K562 (cell line): ENCODE data around the gene UBE2D3. TPM values are rescaled to one million over a fixed set of nuclear protein-coding genes. Genes with fewer than 3 reads are reported as not detected.

Source experiments
- ATAC-seq: fragments of 200-7000 bp; cut with Tn5 transposase; 3 replicates; pipeline ENCODE4 v1.9.1; 2020; ENCODE audit warnings: moderate library complexity
- BruUV-seq: library from RNA; stranded (reverse); fragments of 400-500 nt; replicated peaks from 2 replicates; lab custom pipeline; 2021; lab: Mats Ljungman, UMichigan
- CTCF ChIA-PET: fragments of 300-600 bp; formaldehyde crosslinking; extraction: SDS; loops from one replicate; lab custom pipeline; 2021; ENCODE audit warnings: low intra/inter-chr PET ratio; lab: Yijun Ruan, JAX
- POLR2A ChIA-PET: fragments of 300-600, 350-650 bp; sonication (Branson Sonifier 250); formaldehyde crosslinking; extraction: SDS; loops from one replicate; lab custom pipeline; 2021; ENCODE audit warnings: antibody characterized with exemption, inconsistent platforms; lab: Yijun Ruan, JAX
- DNase-seq, 4 experiments: peaks; one replicate each; pipeline versions ENCODE4 v3.0.0 to v3.0.0-alpha.2; 2011 to 2018; ENCODE audit warnings: low spot score in 3 of 4, mixed read lengths in 3 of 4; ENCODE audit errors: extremely low read depth in 1 of 4
- FAIRE-seq: peaks from 2 replicates; lab custom pipeline; 2011; peaks lifted over from hg19 to GRCh38; lab: Jason Lieb, UNC
- H2AFZ ChIP-seq: 2 replicates; pipeline ENCODE4 v1.6.0; 2011; ENCODE audit warnings: low read depth, low read length, control low read depth, inconsistent platforms
- H3K27ac ChIP-seq: fragments of 200-600 bp; 3 replicates; pipeline ENCODE4 v1.8.0; 2011; ENCODE audit warnings: low read depth, mild to moderate bottlenecking, control low read depth, inconsistent platforms, low read length, moderate library complexity, mixed read lengths; ENCODE audit errors: extremely low read depth
- H3K27me3 ChIP-seq, 2 experiments: fragments of 300-600 bp in 1 of 2; 2 replicates in 1 of 2; 3 replicates in 1 of 2; pipeline versions ENCODE4 v1.6.0 to v1.8.0; 2011; ENCODE audit warnings: inconsistent platforms in 2 of 2, low read length in 2 of 2, mild to moderate bottlenecking in 1 of 2, mixed read lengths in 1 of 2, moderate library complexity in 1 of 2; ENCODE audit not compliant: control insufficient read depth in 2 of 2, insufficient read depth in 2 of 2
- H3K36me3 ChIP-seq: fragments of 300-600 bp; 3 replicates; pipeline ENCODE4 v1.8.0; 2011; ENCODE audit warnings: mild to moderate bottlenecking, low read length, inconsistent platforms; ENCODE audit not compliant: control insufficient read depth, insufficient read depth
- H3K4me1 ChIP-seq, 2 experiments: fragments of 200-600 bp in 1 of 2; replicated peaks in 1 of 2; 2 replicates in 1 of 2; 3 replicates in 1 of 2; pipeline versions ENCODE4 v1.5.1 to v1.8.0; 2011; ENCODE audit warnings: inconsistent platforms in 2 of 2, low read length in 2 of 2, mild to moderate bottlenecking in 1 of 2, mixed read lengths in 1 of 2, moderate library complexity in 1 of 2; ENCODE audit not compliant: control insufficient read depth in 2 of 2, insufficient read depth in 2 of 2
- H3K4me2 ChIP-seq: 2 replicates; pipeline ENCODE4 v1.6.1; 2011; ENCODE audit warnings: low read length, control low read depth, inconsistent platforms, mixed read lengths; ENCODE audit not compliant: insufficient read depth
- H3K4me3 ChIP-seq: fragments of 200-600 bp; sonication (generic), shearing (Covaris generic); 2 replicates; pipeline ENCODE4 v1.5.1; 2016; ENCODE audit warnings: control low read depth, inconsistent platforms
- H3K79me2 ChIP-seq: fragments of 200-600 bp; 3 replicates; pipeline ENCODE4 v1.8.0; 2011; ENCODE audit warnings: low read length, inconsistent platforms; ENCODE audit not compliant: control insufficient read depth, insufficient read depth
- H3K9ac ChIP-seq, 2 experiments: 2 replicates each; pipeline versions ENCODE4 v1.6.0 to v1.6.1; 2011; ENCODE audit warnings: low read depth in 2 of 2, low read length in 2 of 2, control low read depth in 1 of 2, inconsistent platforms in 1 of 2, mild to moderate bottlenecking in 1 of 2, mixed read lengths in 1 of 2; ENCODE audit not compliant: insufficient read depth in 1 of 2
- H3K9me1 ChIP-seq: one replicate; pipeline ENCODE4 v1.6.0; 2011; ENCODE audit warnings: inconsistent platforms, mild to moderate bottlenecking, low read length, moderate library complexity; ENCODE audit not compliant: control insufficient read depth, insufficient read depth
- H3K9me3 ChIP-seq: replicated peaks from 2 replicates; pipeline ENCODE4 v1.5.1; 2011; ENCODE audit warnings: low read depth, low read length, inconsistent platforms; ENCODE audit not compliant: control insufficient read depth, insufficient read depth
- H4K20me1 ChIP-seq: replicated peaks from 2 replicates; pipeline ENCODE4 v1.6.1; 2011; ENCODE audit warnings: low read length, inconsistent platforms, mixed read lengths; ENCODE audit not compliant: control insufficient read depth, insufficient read depth
- AFF1 ChIP-seq, 2 experiments: fragments of 450-650 bp; IDR thresholded peaks; 2 replicates each; pipeline ENCODE4 v1.6.1; 2018; ENCODE audit warnings: mild to moderate bottlenecking in 2 of 2, low read depth in 1 of 2; ENCODE audit not compliant: partially characterized antibody in 2 of 2
- HOMEZ ChIP-seq: fragments of 250-450 bp; sonication (Bioruptor Pico); IDR thresholded peaks from 2 replicates; pipeline ENCODE4 v1.4.0; 2020; ENCODE audit warnings: mild to moderate bottlenecking, moderate library complexity
- KLF1 ChIP-seq: fragments of 450-650 bp; IDR thresholded peaks from 2 replicates; pipeline ENCODE4 v1.6.1; 2016; ENCODE audit warnings: missing genetic modification characterization, missing compliant biosample characterization
- TAF7 ChIP-seq: fragments of 450-650 bp; IDR thresholded peaks from 2 replicates; pipeline ENCODE4 v1.6.1; 2016; ENCODE audit warnings: missing genetic modification characterization, missing compliant biosample characterization
- ZNF395 ChIP-seq: fragments of 200-800 bp; sonication (Bioruptor generic); IDR thresholded peaks from 2 replicates; pipeline ENCODE4 v1.6.1; 2017; ENCODE audit warnings: missing genetic modification characterization, missing compliant biosample characterization
- ZNF609 ChIP-seq: sonication (generic); formaldehyde crosslinking; IDR thresholded peaks from 2 replicates; pipeline ENCODE4 v1.8.1; 2023; ENCODE audit warnings: missing genetic modification reagents, mild to moderate bottlenecking, borderline replicate concordance
- ZNF695 ChIP-seq: fragments of 450-650 bp; formaldehyde crosslinking; IDR thresholded peaks from 2 replicates; pipeline ENCODE4 v1.4.0; 2020; ENCODE audit warnings: mild to moderate bottlenecking, moderate library complexity
- WGBS: fragments of 100-300 bp; shearing (Covaris generic); methylation state at CpG from one replicate; pipeline ENCODE4 v1.1.6; 2016; ENCODE audit warnings: low coverage, mixed read lengths; ENCODE audit not compliant: insufficient coverage; ENCODE audit errors: missing lambda C conversion rate; 5-methylcytosine and 5-hydroxymethylcytosine counted together
- in situ Hi-C: fragments of 300-500 bp; cut with MboI; formaldehyde crosslinking; loops from 4 replicates; pipeline ENCODE4 v1.15.0; 2018; ENCODE audit warnings: inconsistent platforms, mixed read lengths
- intact Hi-C: fragments of 100-400 bp; cut with micrococcal nuclease; formaldehyde crosslinking; loops from 2 replicates; pipeline ENCODE4 v1.14.2; 2022
- polyA plus RNA-seq, 8 experiments: library from polyadenylated mRNA; depleted of rRNA in 4 of 8; stranded (reverse) in 5 of 8; unstranded in 3 of 8; fragments of >200 nt; fragmentation: Nextera tagmentation in 2 of 8; fragmentation: Illumina TruSeq in 1 of 8; extraction: Ambion mirVana in 2 of 8; extraction: Trizol in 1 of 8; gene quantifications; 2 replicates each; pipeline versions ENCODE4 v1.2.1 to v1.2.3, GENCODE V29; 2011 to 2014; ENCODE audit warnings: inconsistent platforms in 1 of 8, missing spikeins in 1 of 8
- total RNA-seq, 7 experiments: library from RNA; depleted of rRNA in 6 of 7; stranded (reverse); fragments of >200 nt in 6 of 7; fragmentation: Illumina TruSeq in 2 of 7; extraction: Trizol in 2 of 7; gene quantifications; 2 replicates each; pipeline versions ENCODE4 v1.2.1 to v1.2.3, GENCODE V29; 2011 to 2021; ENCODE audit warnings: low replicate concordance in 1 of 7

The UBE2D3 gene
- total and polyA plus RNA-seq, 9 of the 15 experiments (the other 6 are each of a cell fraction or from before 2014, with no cell fraction given), result 191 to 618 (median 292) TPM

GRCh38 chr4:102775805-102776204 is 51.5 kb downstream of the UBE2D3 start:
- WGBS, result 20% methylated on average over 1 of the region's 1 CpG
- no peak for ATAC-seq
- POLR2A ChIA-PET, result interaction anchor here (0.9 kb wide), 1 partner anchor 12 kb away, joined by 3 read pairs; no protein-coding TSS in a partner anchor
- H3K4me1 ChIP-seq, result peaks cover 7 to 18% of the 10 kb centered on the region in 2 experiments; a peak in 3 of 5 replicates
- BruUV-seq, result no TSS peak
- H3K4me2 ChIP-seq, result no peak overlapping the region
- H4K20me1 ChIP-seq, result no peaks in the 10 kb centered on the region
- H3K4me3 ChIP-seq, result no peak overlapping the region
- H3K27me3 ChIP-seq, result no peaks in the 10 kb centered on the region
- no peaks in the 10 kb centered on the region for H3K9me3 ChIP-seq
- no peak for TF ChIP-seq ZNF395
- no peak for TF ChIP-seq ZNF695 (CRISPR knock-in tag)
- no peak for TF ChIP-seq ZNF609 (CRISPR knock-in tag)
- TF ChIP-seq HOMEZ (CRISPR knock-in tag), result no peak
- no peak for TF ChIP-seq AFF1 (IDR thresholded peaks at IDR 0.05; ENCODE audit: low read depth in 1 of 2, partially characterized antibody in 2 of 2)
- no peak for TF ChIP-seq KLF1 (tag)
- no peak for TF ChIP-seq TAF7 (tag)
- CTCF ChIA-PET, result interaction anchor here (0.7 kb wide), 1 partner anchor 271 kb away, joined by 3 read pairs; no protein-coding TSS in a partner anchor
- no peaks in the 10 kb centered on the region for H3K36me3 ChIP-seq
- intact Hi-C loops (no loop called here), in situ Hi-C loops (no loop called here)
- H3K9ac ChIP-seq, result no peak overlapping the region
- no peak overlapping the region for H2AFZ ChIP-seq
- DNase-seq, result no peak
- FAIRE-seq, result no peak
- no peaks in the 10 kb centered on the region for H3K79me2 ChIP-seq
- H3K27ac ChIP-seq, result no peak overlapping the region
- H3K9me1 ChIP-seq, result no peaks in the 10 kb centered on the region
